AG10803 (cell line): Measurements from ENCODE around the gene MAPKAPK2.
"Not testable (repeated sequence)": the region's sequence is repeated elsewhere in the genome, so short reads cannot be mapped to it uniquely, and the experiment has no call there.

Experiments
- DNase-seq: peaks from one replicate; pipeline ENCODE4 v3.0.0; 2010; ENCODE audit warnings: low read depth
- H3K4me3 ChIP-seq: 2 replicates; pipeline ENCODE4 v1.5.1; 2011; ENCODE audit warnings: mild to moderate bottlenecking, low read length, control low read depth
- TF ChIP-seq, protein P1 (sequence below): conservative IDR thresholded peaks from 2 replicates; pipeline ENCODE4 v1.5.1; 2011; ENCODE audit warnings: mild to moderate bottlenecking, low read length, control low read depth, inconsistent platforms

The MAPKAPK2 gene

DNA sequence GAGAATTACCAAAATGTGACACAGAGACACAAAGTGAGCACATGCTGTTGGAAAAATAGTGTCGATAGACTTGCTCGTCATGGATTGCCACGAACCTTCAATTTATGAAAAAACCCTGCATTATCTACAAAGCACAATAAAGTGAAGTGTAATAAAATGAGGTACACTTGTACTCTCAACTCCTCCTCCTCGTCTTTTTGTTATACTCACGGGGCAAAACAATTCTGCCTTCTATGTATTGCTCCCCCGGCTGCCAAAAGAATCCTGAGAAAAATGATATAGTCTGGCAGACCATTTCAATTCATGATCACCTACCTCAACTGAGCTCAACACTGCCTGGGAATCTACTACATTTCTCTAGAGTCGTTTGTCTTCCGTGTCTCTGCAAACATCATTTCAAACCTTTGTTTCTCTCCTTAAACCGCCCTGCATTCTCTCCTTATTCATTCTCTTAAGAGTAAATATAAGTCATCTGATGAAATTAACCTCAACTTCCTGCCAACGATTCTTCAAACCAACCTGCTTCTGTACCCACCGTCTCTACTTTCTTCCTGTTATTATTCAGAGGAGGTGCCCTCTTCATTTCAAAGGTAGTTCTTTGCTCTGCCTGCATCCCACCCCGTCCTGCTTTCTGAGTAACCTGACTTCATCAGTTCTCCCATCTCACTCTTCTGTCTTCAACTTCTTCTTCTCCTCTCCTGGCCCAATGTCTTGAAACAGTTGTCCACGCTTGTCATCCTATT lies 73.0 kb downstream of the MAPKAPK2 start:
- H3K4me3 ChIP-seq = no peak overlapping the region
- TF ChIP-seq, protein P1, sequence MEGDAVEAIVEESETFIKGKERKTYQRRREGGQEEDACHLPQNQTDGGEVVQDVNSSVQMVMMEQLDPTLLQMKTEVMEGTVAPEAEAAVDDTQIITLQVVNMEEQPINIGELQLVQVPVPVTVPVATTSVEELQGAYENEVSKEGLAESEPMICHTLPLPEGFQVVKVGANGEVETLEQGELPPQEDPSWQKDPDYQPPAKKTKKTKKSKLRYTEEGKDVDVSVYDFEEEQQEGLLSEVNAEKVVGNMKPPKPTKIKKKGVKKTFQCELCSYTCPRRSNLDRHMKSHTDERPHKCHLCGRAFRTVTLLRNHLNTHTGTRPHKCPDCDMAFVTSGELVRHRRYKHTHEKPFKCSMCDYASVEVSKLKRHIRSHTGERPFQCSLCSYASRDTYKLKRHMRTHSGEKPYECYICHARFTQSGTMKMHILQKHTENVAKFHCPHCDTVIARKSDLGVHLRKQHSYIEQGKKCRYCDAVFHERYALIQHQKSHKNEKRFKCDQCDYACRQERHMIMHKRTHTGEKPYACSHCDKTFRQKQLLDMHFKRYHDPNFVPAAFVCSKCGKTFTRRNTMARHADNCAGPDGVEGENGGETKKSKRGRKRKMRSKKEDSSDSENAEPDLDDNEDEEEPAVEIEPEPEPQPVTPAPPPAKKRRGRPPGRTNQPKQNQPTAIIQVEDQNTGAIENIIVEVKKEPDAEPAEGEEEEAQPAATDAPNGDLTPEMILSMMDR = no peak

DNA sequence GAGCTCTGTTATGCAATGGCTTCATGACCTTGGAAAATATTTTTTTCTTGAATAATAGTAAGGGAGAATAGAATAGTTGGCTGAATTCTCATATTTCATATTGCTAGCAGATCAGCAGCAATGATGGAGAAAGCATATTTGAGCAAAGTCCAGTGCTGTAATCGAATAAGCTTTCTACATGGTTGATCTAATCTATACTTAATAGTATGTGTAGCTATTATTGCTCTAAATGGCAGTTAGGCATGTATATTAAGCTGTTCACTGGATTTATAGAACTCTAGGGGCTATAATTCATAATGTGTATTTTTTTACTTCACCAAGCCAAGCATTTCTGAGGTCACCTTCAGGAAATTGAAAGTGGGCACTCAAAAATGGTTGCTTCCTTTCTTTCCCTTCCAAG lies 75.9 kb downstream of the MAPKAPK2 start:
- TF ChIP-seq, protein P1 = no peak
- H3K4me3 ChIP-seq = no peak overlapping the region

More for the DNA sequence above, 73.0 kb downstream of the MAPKAPK2 start:
- no peak for DNase-seq

DNA sequence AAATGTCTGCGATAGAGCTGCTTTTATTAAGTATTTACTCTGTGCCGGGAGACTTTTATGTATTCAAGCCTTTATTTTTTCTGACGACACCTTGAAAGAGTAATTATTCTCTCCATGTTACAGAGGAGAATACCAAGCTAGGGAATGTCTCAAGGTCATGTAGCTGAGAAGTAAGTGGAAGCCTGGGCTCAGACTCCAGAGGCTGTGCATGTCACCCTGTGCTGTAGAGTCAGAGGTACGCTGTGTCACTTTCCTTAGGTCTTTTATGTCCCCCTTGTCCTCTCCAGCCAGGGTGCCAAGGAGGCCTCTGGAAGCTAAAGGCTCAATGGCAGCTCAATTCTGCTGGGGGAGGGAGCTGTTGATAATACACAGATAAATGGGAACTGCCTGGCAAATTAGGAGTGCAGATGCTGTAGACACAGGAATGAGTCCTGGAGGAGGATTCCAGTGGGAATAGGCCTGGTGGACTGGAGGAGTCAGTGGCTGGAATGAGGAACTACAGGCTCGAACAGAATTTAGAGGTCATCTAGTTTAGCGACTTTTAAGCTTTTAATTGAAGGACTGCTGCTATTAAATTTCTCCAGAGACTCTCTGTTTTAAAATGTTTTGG lies 76.6 kb downstream of the MAPKAPK2 start:
- TF ChIP-seq, protein P1 = peak; percentile 46
- peak; percentile 18 for DNase-seq
- no peak overlapping the region for H3K4me3 ChIP-seq

More for the DNA sequence above, 75.9 kb downstream of the MAPKAPK2 start:
- no peak for DNase-seq

DNA sequence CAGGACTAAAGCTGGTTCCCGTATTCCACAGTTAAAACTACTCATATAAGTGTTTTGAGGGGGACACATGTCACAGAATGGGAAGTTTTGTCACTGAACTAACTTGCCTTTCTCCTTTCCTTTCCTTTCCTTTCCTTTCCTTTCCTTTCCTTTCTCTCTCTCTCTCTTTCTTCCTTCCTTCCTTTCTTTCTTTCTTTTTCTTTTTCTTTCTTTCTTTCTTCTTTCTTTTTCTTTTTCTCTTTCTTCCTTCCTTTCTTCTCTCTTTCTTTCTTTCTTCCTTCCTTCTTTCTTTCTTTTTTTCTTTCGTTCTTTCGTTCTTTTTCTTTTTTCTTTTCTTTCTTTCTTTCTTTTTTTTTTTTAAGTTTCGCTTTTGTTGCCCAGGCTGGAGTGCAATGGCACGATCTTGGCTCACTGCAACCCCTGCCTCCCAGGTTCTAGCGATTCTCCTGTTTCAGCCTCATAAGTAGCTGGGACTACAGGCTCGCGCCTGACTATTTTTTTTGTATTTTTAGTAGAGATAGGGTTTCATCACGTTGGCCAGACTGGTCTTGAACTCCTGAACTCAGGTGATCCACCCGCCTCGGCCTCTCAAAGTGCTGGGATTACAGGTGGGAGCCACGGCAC lies 78.1 kb downstream of the MAPKAPK2 start:
- not testable (repeated sequence) for DNase-seq

DNA sequence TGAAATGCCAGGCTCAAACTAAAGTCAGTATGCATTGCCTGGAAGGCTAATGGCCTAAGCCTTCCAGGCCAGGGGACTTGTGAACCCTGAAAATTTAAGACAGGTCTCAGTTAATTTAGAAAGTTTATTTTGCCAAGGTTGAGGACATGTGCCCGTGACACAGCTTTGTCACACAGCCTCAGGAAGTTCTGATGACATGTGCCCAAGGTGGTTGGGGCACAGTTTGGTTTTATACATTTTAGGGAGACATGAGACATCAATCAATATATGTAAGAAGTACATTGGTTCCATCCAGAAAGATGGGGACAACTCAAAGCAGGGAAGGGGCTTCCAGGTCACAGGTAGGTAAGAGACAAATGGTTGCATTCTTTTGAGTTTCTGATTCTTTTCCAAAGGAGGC lies 81.1 kb downstream of the MAPKAPK2 start:
- not testable (repeated sequence) for DNase-seq, H3K4me3 ChIP-seq

More for the DNA sequence above, 78.1 kb downstream of the MAPKAPK2 start:
- not testable (repeated sequence) for H3K4me3 ChIP-seq

DNA sequence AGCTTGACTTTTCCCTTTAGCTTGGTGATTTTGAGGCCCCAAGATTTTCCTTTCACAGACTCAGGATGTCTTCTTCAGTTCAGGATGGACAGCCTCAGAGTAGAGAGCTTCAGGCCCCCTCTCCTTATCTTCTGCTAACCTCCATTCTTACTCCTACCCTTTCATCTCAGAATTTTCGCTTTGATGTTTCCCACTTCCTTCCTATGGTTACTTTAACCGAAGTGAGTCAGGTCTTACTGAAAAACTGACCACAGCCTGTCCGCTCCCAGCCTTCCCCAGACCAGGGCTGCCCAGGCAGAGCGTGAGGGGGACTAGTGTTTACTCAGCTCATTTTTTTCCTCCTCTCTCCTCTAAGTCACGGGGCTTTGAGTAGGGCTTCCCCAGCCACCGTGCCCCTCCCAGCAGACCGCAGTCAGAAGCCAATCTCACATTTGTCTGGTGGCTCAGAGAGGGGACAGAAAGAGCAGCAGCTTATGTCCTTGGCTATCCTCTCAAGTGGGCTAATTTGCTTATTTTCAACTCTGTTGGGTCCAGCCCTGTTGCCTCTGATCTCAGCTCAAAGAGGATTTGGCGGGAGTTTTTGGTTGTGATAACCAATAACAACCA lies 81.6 kb downstream of the MAPKAPK2 start:
- TF ChIP-seq, protein P1 = no peak
- H3K4me3 ChIP-seq = no peak overlapping the region
- DNase-seq = peak; percentile 71

DNA sequence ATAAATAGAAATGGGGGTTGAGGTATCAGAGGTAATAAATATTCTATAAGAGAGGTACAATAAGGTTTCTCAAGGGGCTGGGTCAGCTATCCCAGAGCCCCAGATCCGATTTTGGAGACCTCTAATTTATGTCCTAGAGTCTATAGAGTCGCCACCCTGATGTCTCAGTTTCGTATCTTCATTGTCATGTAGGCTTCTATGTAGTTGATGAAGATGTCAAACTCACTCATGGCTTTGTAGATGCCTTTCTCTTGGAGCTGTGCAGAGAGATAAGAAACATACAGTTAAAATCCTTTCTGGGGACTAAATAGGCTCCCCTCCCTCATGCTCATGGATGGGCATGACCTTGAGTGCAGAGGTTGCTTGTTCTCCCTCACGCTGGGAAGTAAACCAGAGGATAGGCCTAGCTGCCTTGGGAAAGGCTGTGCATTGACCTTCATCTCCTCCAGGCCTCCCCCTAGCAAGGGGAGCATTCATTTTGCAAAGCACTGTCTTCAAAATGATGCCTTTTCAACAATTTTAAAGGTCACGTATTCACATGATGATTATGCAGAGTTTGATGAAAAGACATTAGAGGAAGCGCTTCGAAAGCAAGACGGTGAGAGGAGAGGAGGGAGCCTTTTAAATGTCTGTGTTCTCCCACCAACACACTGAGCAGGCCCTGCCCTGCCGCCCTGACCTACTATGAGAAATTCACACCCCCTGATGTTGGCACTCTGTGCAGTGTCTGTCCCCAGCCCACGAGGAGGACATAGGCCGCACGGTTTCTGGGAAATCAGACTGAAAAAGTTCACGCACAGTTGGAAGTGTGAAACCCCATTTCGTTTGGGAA lies 84.0 kb downstream of the MAPKAPK2 start:
- DNase-seq = no peak
- TF ChIP-seq, protein P1 = no peak
- no peak overlapping the region for H3K4me3 ChIP-seq
